HL-60 (cell line): Measurements from ENCODE around the gene MAN2A1.

Experiments
- CTCF ChIP-seq: IDR thresholded peaks from one replicate; pipeline ENCODE4 v1.5.1; 2011; ENCODE audit warnings: low read length, control low read depth, inconsistent platforms; ENCODE audit not compliant: insufficient read depth
- GABPA ChIP-seq: IDR thresholded peaks from 2 replicates; pipeline ENCODE4 v1.6.1; 2012; ENCODE audit warnings: low read depth
- POLR2AphosphoS5 ChIP-seq: IDR thresholded peaks from 2 replicates; pipeline ENCODE4 v1.6.1; 2012; ENCODE audit warnings: low read depth
- REST ChIP-seq: IDR thresholded peaks from 2 replicates; pipeline ENCODE4 v1.6.1; 2012; ENCODE audit warnings: low read depth; ENCODE audit not compliant: insufficient replicate concordance
- SPI1 ChIP-seq: IDR thresholded peaks from 2 replicates; pipeline ENCODE4 v1.6.1; 2012; ENCODE audit warnings: low read depth, mild to moderate bottlenecking, borderline replicate concordance

- TF ChIP-seq GABPA, result no peak
- TF ChIP-seq CTCF, result no peak
- TF ChIP-seq POLR2AphosphoS5, result no peak
- TF ChIP-seq REST, result no peak
- TF ChIP-seq SPI1, result no peak
Observed at GRCh38 chr5:109825450-109825849, 135.7 kb downstream of the MAN2A1 start.
